ENCODE results near the gene TLX3.

The TLX3 gene

DNA sequence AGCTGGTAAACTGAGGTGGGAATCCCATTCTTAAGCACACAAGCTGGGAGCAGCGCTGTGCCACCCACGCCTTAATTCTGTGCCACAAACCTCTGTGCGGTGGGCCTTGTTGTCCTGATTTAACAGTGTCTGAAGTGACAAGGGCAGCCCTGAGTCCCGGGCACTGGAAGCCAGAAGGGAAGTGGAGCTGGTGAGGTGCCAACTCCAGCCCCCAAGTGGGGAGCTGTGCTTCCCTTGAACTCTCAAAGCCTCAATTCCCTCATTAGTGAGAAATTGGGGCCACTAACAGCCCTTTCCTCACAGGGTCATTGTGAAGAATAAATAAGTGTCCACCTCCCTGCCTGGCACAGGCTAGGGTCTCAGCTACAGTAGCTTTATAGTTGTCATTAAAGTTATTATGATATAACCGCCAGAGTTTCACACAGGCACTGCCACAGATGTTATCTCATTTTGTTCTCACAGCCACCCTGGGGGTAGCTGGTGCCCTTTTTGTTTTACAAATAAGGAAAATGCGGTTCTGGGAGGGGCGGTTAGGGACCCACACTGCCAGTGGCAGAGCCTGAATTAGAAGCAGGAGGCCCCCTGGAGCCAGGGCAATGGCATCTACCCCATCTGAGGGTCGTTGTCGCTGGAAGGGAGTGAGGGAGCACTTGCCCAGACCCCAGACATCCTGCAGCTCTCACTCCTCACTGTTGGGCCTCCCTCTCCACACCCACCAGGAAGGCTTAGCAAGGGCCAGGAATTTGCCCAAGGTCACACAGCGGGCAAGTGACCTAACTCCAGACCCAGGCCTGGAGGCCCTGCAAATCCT, 2.1 kb upstream of the TLX3 start:
- no peak for FAIRE-seq

DNA sequence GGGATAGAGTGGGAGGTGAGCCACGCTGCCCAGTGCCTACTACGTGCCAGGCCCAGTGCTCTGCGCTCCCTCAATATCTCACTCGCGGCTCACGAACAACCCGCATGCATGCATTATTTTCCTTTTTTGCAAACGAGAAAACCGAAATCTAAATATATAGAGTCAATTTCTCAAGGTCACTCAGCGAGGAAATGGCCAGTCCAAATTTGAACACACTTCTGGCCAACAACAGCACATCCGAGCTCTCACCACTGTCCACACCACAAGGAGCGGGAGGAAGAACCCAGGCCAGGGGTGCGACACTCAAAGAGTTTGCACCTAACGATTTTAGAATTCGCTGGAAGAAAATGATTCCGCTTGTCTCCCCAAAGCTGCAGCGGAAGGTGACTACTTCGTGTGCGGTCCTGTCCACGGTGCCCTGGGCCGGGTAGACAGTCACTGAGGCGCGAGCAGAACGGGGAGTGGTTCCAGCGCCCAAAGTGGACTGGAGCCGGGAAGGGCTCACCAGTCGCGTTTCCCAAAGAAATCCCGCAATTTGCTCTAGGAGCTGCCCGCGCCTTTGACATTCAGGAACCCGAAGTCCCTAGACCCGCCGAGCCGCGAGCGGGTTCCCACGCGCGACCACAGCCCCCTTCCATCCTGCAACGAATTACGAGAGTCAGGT, 1.1 kb upstream of the TLX3 start:
- no peak for FAIRE-seq

DNA sequence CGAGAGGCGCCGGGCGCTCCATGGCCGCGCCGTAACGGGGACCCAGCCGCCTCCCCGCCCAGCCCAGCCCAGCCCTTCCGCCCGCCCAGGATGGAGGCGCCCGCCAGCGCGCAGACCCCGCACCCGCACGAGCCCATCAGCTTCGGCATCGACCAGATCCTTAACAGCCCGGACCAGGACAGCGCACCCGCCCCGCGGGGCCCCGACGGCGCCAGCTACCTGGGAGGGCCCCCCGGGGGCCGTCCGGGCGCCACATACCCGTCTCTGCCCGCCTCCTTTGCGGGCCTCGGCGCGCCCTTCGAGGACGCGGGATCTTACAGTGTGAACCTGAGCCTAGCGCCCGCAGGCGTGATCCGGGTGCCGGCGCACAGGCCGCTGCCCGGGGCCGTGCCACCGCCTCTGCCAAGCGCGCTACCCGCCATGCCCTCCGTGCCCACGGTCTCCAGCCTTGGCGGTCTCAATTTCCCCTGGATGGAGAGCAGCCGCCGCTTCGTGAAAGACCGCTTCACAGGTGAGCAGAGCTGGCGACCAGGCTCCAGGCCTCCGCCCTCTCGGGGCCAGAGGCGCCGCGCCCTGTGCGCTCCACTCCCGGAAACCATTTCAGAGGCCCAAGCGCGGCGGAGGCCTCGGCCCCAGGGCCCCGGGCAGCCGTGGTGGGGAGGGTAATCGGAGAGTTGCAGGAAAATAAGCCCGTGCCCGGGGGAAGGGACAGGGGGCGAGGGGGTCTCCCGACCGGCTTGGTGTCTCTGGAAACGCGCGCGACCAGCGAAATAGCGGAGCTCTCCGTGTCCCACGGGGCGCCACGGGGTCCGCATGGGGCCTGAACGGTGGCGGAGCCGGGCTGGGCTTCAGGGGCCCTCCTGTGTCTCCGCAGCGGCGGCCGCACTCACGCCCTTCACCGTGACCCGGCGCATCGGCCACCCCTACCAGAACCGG, 496 bp downstream of the TLX3 start:
- FAIRE-seq = no peak

DNA sequence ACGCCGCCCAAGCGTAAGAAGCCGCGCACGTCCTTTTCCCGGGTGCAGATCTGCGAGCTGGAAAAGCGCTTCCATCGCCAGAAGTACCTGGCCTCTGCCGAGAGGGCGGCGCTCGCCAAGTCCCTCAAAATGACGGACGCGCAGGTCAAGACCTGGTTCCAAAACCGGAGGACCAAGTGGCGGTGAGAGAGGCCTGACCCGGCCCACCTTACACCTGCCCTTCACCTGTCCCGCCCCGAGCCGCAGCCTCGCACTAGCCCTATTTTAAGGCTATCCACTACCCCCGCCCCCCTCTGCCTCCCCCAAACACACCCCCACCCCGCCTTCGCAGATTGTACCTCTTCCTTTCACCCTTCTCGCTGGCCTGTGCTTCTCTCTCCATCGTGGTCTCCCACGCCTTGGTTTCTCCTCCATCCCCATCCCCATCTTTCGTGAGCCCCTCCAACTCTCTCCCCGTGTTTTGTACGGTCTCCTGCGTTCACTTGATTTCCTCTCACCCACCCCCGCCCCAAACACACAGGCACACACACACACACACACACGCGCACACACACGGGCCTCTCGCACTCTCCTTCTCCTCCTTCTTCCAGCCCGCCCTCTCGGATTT, 1.3 kb downstream of the TLX3 start:
- no peak for FAIRE-seq

DNA sequence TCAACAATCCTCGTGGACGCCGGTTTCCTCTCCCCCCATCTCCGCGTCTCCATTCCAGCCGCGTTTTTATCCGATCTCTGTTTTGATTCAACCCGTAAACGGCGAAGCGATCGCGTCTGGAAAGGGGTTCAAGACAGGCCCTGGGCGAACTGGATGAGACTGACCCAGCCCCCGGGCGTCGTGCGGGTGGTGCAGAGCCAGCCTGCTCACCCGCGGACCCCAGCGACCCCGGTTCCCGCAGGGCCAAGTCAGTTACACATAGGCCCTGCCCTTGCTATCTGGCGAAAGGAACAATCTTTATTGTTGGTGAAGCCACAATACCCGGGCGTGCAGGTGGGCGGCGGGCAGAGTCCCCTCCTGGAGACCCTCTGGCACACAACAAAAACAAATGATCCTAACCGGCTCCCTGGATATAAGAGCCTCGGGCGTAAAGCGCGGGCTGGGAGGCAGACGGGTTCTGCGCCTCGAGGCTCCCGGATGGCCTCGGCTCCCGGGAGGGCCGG, 1.8 kb downstream of the TLX3 start:
- no peak for FAIRE-seq

DNA sequence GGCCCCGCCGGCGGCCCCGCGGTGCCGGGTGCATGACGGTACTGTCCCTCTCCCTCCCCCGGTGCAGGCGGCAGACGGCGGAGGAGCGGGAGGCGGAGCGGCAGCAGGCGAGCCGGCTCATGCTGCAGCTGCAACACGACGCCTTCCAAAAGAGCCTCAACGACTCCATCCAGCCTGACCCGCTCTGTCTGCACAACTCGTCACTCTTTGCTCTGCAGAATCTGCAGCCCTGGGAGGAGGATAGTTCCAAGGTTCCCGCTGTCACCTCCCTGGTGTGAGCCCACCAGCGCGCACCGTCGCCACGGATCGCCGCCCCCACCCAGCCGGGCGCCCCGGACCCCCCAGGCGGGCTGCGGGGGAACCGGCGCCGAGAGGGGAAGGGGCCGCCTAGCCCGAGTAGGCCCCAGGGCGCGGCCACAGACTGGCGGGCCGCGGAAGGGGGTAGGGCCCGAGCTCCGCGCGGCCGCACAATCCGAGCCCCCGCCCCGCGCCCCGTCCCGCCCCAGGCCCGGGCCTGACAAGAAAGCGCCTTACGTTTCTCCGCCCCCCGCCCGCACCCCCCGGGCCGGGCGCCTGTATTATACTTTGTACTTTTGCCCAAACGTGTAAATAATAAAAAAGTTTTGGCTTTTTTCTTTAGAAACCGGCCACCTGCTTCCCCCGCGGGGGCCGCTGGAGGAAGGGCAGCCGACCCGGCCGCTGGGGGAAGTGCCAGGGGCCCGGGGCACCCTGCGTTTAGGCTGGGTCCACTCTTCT, 2.5 kb downstream of the TLX3 start:
- no peak for FAIRE-seq

DNA sequence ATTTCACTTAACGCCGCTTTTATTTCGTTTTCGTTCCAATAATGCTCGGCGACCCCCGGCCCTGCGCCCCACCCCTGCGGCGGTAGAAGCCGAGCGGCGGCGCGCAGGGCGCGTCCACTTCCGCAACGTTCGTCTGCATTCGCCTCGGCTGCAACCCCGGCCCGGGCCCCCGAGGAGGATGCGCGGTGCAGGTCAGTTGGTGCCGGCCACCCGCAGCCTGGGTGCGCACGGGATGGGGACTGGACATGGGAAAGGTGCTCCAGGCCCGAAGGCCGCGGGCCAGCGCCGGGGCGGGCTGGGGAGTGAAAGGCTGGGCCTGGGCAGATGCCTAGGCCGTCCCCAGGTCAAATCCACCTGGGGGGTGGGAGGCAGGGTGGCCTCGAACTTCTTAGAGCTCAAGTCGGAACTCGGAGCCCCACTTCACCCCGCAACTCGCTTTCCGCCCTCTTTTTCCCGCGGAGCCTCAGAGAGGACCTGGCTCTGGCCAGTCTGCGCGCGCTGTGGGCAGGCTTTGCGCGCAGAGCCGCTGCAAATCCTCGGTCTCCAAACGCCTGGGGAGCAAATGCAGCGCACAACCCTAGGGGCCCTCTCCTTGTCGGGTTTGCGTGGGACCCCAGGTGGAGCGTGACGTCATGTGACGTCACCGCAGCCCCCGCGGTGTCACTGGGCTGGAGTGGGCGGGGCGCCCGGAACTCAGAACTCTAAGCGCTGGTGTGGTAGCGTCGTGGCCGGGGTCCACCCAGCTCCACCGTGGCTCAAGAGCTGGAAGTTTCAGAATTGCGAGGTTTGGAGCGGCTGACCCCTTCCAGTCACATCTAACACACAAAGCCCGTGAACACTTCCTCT, 3.3 kb downstream of the TLX3 start:
- FAIRE-seq = no peak

DNA sequence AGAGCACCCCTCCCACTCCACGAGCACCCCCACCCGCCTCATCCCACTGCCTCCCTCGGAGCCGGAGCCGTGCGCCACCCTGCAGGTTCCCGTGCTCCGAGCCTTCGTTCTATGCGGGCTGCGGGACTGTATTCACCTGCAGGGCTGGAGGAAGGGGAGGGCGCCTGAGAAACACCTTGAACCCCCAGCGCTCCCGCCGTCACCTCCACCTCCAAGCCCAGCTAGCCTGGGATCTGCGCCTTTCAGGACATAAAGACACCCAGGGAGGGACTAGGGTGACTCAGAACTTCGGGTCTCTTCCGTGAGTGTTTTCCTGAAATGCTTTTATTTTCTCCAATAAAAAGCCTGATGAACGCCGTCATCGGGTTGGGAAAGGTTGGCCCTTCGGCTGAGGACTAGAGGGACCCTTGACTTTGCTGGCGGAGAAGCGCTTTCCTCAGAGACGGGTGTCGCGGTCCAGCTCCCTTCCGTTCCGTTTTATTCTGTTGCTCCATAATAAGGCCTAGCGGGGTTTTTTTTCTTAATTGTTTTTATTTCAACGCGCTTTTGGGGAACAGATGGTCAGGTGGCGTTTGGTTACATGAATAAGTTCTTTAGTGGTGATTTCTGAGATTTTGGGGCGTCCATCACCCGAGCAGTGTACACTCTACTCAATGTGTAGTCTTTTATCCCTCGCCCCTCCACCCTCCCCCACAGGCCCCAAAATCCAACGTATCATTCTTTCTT, 4.6 kb downstream of the TLX3 start:
- no peak for FAIRE-seq

DNA sequence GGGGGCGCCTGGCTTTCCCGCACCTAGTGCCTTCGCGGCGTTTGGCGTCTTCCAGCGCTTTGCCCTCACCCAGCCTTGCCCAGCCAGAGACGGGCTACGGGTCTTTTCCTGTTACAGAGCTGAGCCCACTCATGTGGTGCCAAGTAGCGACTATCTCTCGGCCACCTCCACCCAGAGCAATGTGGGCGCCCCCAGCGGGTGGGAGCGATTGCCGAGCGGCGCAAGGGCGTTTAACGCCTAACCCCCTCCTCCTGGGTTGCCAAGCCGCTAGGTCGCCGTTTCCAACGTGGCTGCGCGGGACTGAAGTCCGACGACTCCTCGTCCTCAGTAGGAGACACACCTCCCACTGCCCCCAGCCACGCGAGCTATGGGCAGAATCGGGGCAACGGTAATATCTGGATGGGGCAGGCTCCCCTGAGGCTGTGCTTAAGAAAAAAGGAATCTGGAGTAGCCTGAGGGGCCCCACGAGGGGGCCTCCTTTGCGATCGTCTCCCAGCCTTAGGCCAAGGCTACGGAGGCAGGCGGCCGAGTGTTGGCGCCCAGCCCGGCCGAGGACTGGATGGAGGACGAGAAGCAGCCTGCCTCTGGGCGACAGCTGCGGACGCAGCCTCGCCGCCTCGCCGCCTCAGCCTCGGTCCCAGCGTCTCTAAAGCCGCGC, 5.8 kb downstream of the TLX3 start:
- FAIRE-seq = no peak

DNA sequence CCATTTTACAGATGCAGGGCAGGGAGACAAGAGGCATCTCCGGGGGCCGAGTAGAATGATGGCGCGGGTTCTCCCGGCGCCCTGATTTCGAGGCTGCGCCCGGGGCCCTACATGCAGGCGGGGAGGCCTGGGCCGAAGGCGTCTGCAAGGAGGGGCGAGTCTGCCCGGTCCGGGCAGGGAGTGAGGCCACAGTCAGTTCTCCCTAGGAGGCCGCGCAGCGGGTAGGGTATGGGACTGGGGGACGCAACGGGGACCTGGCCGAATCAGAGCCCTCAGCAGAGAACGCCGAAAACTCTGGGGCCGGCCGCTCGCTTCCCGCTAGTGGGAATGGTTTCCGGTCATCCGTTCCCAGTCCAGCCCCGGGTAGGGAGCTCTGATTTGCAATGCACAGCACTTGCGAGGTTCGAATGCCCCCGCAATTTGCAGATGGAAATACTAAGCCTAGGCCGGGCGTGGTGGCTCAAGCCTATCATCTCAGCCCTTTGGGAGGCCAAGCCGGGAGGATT, 6.4 kb downstream of the TLX3 start:
- no peak for FAIRE-seq

DNA sequence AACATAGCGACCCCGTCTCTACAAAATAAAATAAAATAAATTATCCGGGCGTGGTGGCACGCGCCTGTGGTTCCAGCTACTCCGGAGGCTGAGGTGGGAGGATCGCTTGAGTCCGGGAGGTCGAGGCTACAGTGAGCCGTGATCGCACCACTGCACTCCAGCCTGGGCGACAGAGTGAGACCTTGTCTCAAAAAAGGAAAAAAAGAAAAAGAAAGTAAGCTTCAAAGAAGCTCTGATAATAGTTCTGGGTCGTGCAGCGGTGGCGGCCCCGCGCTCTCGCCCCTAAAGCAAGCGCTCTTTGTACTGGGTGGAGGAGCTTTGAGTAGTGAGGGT, 6.8 kb downstream of the TLX3 start:
- no peak for FAIRE-seq

DNA sequence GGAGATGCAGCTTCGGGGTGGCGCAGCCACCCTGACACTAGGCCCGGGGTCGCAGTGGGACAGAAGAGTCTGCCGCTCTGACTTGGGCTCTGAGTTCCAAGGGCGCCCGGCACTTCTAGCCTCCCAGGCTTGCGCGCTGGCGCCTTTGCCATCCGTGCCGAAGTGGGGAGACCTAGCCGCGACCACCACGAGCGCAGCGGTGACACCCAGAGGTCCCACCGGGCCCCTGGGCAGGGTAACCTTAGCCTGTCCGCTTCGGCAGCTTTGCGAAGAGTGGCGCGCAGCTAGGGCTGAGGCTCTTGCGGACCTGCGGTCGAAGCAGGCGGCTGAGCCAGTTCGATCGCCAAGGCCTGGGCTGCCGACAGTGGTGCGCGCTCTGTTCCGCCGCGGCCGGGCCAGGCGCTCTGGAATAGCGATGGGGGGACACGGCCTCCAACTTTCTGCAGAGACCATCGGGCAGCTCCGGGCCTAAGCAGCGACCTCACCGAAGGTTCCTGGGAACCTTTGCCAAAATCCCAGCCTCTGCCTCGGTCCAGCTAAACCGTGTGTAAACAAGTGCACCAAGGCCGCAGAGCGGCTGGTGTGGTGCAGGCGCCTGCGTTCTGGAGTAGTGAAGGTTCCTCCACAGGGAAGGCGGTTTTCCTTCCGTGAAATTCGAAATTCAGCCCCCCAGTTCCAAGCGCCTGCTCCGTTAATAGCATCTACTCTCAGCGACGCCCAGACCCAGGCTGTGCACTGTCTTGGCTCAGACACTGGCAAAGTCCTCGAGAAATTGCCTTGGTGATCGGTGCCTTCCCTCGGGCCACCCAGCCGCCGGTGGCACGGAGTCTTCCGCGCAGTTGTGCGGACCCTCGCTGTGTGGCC, 7.4 kb downstream of the TLX3 start:
- FAIRE-seq = no peak

DNA sequence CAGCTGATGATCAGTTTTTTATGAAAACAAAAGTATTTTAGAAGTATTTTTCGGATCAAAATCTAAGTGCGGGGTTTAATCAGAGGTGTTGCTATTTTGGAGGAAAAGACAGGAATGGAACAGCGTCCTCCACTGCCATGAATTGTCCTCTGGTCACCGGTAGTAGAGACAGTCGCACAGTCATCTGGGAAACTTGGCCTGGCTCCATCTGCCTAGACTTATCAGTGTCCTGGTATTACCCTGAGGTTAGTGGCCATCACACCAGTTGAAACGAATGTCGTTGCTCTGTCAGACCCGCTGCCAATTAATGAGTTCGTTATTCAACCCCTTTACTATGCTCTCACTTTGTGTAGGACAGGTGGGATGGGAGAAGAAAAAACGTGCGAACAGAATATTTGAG, 8.2 kb downstream of the TLX3 start:
- no peak for FAIRE-seq

DNA sequence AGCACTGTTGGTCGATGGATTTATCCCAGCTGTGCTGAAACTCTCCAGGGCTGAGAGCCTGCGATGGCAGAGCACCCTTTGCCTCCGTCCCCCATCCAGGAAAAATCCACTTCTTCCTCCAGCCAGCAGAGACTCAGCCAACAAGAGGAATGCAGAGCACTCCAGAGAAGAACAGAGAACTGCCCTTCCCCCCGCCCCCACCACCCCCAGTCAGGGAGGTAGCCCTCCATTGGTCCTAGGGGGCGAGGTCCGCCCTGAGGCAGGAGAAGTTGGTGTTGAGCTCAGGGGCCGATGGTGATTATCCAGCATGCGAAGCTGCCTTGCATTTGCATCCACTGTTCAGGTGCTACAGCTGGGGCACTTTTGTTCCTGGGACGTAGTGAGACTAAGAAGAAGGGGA, 9.0 kb downstream of the TLX3 start:
- no peak for FAIRE-seq

DNA sequence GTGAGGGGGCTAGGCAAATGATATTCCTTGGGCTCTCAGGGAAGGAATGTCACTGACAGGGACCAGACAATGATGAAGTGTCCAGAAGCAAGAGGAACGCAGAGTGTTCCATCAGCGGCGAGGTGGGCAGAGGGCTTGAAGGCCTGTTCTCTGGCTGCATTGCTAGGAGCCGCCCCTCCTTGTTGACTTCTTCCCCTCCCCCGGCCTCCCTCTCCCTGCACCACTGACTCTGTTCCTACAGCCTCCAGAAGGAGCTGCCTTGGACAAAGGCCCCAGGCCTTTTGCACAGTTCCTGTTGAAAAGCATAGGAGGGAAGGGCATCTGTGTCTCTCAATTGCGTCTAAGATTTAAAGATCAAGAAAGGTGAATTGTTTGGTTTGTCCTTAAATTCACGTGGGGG, 12.4 kb downstream of the TLX3 start:
- no peak for FAIRE-seq

DNA sequence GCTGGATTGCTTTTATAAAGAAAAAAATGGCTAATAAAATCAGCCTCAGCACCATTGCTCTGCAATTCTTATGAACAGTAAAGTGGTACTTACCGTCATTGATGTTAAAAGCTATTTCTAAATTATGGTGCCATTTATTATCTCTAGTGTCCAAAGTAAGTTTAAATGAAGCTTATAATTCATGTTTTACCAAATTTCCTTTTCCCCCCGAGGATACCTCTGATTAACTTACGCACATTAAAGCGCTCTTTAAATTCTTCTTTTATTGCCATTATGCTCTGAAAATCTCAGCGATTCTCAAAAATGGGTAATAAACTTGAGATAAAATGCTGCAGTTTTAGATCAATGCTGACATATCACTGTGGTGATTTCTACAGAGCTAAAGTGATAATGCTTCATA, 13.5 kb downstream of the TLX3 start:
- no peak for FAIRE-seq

DNA sequence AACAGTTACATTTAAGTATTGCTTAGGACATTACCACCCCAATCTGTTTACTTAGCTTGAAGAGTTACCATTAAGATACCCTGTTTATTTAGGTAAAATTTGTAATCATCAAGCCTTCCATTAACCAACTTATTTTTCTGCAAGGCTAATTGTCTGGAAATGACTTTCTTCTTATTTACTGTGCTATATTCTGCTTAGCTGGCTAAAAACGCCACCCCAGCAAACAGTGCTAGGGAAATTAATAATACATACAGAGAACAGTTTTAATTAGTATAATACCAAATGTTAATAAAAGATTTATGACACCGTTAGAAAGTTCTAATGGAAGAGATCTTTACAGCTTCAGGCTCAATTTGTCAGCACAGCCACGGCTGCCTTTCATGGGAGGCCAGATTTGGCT, 14.0 kb downstream of the TLX3 start:
- FAIRE-seq = no peak

DNA sequence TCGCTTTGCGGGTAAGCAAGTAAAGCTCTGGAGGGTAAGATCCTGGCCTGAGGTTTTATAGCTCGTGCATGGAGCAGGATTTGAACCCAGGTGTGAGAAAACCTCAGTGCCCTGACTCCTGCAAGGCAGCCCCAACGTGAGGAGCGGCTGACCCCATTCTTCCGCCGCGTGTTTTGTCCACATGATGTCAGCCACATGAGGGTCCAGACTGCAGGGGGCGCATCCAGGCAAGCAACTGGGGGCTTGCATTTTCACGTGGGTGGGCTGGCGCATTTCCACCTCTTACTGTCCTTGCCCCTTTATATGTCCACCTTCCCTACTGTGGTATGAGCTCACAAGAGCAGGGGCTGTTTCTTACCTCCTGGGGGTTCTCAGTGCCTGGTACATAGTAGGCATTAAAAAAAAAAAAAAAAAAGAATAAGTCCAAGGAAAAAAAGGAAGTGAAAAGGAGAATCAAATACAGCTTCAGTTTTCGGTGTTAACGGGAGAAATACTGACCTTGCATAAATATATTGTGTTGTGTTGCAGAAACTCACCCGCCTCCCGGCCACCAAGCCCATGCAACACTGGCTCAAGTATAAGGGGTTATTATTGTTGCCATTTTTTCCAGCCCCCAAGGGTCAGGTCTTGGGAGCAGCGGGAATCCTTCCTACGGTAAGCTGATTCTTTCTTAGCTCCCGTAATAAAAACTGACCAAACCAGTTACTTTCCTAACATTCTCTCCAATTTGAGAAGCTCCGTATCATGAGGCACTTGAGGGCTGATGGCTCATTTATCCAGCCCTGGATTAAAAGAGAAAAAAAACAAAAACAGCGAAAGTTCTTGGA, 15.0 kb downstream of the TLX3 start:
- no peak for FAIRE-seq

All from colon (tissue), 2 donors.